Embryonic facial prominence (tissue), 1 donor: ENCODE measurements around the gene GTPBP3.
A peak's percentile ranks its signal among the peaks of the same experiment; 100 is the strongest.
"Not testable (repeated sequence)": the region's sequence is repeated elsewhere in the genome, so short reads cannot be mapped to it uniquely, and the experiment has no call there.

ENCODE experiments used
- DNase-seq: peaks from one replicate; pipeline ENCODE4 v3.0.0-alpha.2; 2016; ENCODE audit errors: extremely low spot score

Gene GTPBP3, protein sequence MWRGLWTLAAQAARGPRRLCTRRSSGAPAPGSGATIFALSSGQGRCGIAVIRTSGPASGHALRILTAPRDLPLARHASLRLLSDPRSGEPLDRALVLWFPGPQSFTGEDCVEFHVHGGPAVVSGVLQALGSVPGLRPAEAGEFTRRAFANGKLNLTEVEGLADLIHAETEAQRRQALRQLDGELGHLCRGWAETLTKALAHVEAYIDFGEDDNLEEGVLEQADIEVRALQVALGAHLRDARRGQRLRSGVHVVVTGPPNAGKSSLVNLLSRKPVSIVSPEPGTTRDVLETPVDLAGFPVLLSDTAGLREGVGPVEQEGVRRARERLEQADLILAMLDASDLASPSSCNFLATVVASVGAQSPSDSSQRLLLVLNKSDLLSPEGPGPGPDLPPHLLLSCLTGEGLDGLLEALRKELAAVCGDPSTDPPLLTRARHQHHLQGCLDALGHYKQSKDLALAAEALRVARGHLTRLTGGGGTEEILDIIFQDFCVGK

DNA sequence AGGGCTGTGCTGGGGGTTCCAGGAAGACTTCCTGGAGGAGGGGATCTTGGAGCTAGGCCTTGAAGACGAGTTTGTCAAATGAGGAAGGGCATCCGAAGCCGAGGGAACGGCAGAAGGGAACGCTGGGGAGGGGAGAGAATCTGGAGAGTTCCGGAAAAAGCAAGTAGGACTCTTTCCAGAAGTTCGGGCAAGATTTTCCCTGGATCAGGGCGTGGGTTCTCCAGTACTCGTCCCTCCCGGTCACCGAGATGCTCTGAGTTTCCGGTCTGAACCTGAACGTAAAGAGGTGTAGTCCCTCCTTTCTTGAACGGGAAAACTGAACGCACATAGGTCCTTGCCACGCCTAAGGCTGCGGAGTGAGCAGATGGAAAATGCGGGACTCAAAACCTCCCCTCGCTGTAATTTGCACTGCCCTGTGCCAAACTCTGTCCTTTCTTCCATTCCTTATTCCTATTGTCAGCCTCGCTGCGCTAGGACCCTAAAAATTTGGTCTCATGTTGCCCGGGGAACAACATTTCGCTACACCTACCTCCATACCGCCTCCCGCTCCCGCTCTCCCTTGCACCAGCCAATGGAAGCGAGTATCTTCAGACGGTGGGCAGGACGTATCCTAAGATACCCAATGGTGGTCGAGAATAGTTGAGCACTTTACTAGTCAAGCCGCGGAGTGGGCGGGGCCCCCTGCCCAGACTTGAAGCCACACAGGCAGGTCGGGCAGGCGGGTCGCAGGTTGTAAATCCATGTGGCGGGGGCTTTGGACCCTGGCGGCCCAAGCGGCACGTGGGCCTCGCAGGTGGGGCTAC lies at the start of gene GTPBP3:
Gene GTPBP3, plus strand, starts transcription at position 682 of the 803 bp plus-strand sequence. Its CDS starts 59 bp downstream, at position 741.
- peak; percentile 98 for DNase-seq

DNA sequence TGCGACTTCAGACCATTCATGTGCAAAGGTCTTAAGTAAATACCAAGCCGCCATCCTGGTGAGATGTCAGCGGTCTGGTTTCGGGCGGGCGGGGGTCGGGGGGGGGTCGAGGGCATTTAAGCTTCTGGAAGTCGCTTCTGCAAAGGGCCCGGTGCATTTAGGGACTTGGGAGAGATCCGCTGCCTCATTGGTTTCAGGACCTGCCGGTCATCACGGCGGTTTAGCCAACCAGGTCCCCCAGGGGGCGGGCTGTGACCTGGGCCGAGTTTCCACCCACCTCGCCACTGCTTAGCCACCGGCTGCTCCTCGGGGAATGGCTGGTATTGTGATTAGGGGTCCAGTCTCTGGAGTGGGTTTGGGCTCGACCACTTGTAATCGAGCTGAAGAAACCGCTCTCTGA lies 47.9 kb upstream of the GTPBP3 start:
- DNase-seq, result no peak

DNA sequence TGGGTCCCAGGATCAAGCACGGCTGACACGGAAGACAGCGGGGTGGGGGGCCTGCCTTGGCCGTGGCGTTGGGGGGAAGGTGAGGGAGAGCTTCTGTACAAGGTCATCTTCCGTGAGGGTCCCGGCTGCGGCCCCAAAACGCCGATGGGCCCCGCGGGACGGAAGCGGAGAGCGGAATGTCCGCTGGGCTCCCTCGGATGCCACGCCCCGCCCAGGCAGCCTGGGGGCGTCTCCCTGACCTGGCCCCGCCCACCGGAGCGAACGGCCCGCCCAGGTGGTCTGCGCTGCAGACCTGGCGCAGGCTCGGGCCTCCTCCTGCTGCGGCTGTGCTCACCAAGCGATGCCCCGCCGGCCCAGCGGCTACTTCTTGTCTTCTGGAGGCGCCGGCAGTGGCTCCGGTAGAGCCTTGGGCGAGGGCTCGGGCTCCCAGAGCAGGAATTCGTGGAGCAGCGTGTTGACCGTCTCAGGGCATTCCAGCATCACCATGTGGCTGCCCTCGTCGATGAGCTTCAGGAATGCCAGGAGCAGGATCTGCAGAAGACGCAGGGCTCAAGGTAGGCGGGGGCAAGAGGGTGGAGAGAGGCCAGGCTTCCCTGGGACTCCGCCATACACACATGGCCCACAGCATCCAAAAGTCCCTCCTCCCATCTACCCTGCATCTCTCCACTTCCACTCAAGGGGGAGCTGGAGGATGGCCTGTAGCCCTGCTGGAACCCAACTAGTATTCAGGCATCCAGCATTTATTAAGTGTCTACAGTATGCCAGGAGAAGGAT lies 44.9 kb upstream of the GTPBP3 start:
- DNase-seq, result no peak

DNA sequence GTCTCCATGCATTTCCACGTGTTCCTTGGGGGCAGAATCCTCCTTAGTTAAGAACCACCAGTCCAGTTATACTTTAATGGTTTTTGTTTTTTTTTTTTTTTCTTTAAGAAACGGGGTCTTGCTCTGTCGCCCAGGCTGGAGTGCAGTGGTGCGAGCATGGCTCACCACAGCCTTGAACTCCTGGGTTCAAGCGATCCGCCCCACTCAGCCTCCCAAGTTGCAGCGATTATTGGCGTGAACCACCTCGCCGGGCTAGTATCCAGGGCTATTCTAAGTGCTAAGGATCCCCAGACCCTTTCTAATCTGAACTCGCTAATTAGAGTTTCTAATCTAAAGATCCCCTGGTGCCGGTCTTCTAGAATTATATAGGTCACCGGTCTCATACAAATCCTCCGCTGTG lies 43.7 kb upstream of the GTPBP3 start:
- DNase-seq, result no peak

DNA sequence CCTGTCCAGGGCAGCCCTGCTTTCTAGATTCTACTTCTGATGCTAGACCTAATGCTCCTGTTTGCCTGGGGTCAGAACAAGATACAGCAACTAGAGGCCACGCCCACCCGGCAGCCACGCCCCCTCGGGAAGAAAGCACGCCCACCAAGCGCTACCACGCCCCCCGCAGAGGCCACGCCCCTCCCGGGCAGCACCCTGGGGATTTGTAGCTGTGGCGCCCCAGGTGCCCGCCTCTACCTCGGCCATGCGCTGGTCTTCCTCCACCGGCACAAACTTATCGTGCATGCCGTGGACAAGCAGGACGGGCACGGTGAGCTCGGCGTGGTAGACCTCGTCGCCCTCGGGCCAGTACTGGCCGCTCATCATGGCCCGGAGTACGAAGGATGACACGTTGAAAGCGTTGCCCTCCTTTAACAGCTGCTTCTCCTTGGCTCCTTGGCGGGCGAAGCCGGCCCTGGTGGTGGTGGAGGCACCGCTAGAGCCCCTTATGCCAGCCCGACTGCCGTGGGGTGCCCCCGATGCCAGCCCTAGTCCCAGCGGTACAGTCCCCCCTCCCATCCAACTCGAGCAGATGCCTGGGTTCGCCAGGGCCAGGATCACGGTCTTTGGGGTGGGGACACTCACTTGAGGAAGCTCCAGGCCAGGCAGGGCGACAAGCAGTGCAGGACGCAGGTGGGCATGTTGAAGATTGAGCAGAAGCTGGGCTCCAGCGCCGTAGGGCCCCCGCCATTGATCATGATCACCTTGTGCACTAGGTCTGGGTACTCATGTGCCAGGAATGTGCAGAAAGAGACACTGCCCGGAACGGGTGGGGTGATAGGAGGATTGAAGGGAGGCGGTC lies 43.1 kb upstream of the GTPBP3 start:
- DNase-seq, result no peak

DNA sequence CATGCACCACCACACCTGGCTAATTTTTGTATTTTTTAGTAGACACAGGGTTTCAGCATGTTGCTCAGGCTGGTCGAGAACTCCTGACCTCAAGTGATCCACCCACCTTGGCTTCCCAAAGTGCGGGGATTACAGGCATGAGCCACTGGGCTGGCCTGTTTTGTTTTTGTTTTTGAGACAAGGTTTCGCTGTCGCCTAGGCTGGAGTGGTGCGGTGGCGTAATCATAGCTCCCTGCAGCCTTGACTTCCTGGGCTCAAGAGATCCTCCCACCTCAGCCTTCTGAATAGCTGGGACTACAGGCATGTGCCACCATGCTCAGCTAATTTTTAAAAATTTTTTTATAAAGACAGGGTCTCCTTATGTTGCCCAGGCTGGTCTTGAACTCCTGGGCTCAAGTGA lies 41.8 kb upstream of the GTPBP3 start:
- not testable (repeated sequence) for DNase-seq

DNA sequence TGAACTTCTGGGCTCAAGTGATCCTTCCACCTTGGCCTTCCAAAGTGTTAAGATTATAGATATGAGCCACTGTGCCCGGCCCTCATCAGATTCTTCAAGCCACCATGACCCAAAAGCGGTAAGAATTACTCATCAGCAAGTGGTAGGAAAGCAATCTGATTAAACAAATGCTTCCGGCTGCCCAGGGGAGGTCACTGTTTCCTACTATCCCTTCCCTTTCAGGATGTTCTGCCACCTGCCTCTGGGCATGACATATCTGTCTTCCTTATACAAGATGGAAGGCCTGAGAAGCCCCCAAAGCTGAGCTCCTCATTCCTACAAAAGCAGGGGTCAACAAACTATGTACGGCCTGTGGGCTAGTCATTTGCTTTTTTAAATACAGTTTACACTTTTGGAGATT lies 41.1 kb upstream of the GTPBP3 start:
- DNase-seq, result no peak

DNA sequence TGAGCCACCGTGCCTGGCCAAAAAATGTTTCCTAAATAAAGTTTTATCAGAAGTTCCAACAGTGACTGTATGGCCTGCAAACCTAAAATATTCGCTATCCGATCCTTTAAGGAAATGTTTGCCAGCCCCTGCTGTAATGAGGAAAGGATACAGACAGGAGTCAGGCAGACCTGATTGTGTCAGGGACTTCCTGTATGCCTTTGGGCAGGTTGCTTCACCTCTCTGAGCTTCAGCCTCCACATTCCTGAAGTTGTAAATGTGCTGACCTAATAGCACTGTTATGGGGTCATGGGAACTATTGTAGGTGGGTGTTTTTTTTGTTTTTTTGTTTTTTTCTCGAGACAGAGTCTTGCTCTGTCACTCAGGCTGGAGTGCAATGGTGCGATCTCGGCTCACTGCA lies 40.4 kb upstream of the GTPBP3 start:
- no peak for DNase-seq

DNA sequence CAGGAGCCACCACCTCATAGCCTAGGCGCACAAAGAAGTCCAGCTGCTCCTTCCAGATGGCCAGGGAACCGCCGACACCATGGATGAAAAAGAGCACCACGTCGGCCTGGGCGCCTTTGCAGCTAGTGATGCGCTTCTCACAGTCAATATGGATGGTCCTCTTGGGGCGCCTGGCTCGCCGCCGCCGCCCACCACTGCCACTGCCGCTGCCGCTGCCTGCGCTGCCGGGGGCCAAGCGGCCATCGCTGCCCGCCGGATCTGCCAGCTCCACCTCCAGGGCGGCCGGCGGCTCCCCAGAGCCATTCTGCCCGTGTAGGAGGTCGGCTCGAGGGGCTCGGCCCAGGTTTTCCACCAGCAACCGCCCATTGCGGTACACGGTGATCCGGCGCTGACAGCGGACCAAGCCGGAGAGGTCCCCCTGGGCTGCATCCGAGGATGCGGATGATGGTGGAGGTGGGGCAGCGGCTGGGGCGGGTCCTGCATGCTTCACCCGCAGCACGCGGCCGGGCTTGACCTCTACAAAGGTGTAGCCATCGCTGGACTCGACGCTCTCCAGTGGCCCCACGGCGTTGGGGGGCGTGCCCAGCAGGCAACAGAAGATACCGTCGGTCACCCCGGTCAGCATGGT lies 36.2 kb upstream of the GTPBP3 start:
- DNase-seq, result no peak

DNA sequence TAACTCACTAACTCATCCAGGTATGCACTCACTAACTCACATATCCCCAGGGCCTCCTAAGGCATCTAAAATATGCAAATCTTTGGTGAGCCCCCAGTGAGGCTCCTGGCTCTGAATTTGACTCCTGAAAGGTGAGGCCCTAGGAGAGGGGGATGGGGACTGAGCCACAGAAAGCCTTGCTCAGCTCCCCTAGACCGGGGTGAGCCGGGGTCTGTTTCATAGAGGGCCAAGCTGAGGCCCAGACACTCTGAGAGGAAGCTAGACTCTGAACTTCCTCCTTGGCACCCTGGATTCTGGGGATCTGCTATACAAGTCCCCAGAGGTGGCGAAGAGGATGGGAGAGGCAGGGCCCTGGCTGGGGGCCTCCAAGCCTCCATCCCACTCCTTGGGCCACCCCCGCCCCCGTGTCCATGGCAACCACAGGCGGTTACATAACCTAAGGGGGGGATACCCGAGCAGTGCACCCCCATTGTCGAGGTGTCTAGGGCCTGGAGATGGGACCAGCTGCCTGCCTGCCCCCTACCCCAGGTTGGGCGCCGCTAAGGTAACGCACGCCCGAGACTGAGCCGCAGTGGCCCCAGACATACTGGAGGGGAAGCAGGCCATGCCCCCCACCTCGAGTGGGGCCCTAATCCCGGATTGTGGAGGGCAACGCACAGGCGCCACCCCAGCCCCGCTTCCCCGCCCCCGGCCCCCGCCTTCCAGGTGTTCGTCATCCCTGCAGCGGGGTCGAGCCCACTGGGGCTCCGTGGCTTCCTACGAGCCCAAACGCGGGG lies 34.8 kb upstream of the GTPBP3 start:
- DNase-seq, result no peak

DNA sequence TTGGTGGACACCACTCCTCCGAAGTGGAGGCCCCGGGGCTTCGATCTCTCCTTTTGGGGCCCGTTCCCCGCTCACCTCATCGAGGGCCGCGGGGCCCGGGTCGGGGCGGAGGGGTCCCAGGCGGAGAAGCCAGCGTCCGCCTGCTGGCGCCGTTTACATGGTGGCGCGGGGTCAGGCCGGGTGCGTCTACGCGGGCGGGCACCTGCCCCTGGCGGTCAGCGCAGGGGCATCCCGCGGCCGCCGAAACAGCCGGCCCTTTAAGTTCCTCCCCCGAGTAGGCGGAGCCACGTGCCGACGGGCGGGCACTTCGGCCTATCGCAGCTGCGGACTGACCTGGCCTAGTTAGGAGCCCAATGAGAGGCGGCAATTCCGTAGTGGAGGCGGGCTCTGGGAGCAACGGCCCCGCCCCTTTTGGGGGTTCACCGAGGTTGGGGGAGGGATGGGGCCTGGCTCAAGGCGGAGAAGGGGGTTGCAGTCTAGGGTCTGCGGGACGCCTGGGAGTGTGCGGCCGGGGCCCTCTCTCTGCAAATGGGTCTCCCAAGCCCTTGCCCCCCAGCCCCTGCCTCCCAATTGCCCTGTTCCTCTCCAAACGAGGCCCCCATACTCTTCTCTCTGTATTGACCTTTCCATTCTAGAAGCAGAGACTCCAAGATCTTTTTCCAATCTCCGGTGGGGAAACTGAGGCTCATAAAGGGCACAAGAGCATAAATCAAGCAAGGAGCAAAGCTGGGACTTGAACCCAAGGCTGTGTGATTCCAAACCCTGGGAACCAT lies 34.0 kb upstream of the GTPBP3 start, which contains the start of gene ABHD8:
Gene ABHD8, minus strand, starts transcription at position 259 of the 773 bp plus-strand sequence. CDS start 1,809 bp downstream, outside the sequence.
- DNase-seq, result peak; percentile 86

DNA sequence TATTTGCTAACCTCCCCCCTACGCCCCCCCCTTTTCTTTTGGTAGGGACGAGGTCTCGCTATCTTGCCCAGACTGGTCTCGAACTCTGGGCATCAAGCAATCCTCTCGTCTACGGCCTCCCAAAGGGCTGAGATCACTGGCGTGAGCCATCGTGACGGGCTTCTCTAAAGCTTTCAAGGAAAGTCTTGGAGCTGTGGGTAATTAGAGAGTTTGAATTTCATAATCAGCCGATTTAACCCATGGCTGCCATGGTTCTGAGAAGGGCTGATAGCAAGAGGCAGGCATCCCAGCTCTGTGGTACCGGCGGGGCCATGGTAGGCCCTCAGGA lies 33.4 kb upstream of the GTPBP3 start:
- DNase-seq, result no peak

DNA sequence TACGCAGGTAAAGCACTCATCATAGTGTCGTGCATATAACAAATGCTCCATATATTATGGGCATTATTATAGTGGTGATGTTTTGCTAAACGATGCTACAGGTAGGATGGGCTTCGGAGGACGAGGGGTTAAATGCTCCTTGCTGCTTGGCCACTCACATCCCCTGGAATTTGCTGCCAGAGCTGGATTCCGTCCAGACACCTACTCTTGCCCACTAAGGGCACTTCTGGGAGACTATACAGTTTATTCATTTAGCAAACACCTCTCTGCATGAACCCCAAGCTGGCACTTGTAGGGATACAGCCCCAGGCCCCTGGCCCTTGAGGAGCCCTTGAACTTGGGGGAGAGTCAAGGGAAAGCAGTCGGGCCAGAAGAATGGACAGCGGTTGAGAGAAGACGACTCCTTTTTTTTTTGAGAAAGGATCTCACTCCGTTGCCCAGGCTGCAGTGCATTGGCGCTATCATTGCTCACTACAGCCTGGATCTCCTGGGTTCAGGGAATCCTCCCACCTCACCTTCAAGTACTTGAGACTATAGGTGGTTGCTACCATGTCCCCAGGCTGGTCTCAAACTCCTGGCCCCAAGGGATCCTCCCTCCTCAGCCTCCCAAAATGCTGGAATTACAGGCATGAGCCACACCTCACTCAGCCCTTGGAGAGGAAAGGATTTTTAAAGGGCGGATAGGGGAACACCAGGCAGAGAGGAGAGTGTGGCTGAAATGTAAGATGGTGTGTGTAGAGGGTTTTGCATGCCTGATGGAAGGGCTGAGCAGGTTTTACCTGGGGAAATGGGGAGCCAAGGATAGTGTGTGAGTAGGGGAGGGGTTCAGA lies 32.8 kb upstream of the GTPBP3 start:
- DNase-seq, result no peak

DNA sequence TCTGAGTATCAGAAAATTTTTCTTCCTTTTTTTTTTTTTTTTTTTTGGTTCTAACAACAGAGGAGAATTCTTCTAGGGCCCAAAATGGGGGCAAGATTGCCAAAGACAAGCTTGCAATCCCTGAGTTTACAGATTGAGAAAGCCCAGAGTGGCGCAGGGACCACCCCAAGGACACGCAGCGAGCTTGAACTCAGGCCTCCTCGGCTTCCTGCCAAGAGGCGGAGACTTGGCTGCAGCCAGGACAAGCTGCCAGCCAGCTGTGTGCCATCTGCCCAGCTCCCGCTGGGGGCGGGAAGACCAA lies 32.2 kb upstream of the GTPBP3 start:
- no peak for DNase-seq

DNA sequence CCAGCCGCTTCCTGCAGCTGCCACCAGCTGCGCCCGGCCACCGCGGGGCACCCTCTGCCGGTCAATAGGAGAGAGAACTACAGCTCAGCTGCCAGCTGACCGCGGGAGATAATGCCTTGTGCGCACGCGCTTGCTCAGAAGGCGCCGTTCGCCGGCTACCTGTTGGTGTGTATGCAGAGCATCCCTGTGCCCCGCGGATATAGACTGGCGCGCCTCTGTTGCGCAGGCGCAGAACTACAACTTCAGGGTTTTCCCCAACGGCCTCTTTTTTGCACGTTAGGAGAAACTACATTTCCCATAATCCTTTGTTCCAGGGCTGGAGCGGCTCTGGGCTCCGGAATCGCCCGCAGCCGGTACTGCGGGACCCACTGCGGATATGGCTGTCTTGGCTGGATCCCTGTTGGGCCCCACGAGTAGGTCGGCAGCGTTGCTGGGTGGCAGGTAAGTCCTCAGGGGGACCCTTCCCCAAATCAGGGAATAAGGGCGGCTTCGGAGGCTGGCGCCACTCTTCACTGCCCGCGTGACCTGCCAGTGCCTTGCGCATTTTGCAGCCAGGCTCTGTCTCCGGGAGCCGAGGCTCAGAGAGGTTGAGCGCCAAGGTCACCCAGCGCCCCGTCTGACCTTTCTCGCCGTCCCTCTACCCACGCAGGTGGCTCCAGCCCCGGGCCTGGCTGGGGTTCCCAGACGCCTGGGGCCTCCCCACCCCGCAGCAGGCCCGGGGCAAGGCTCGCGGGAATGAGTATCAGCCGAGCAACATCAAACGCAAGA lies 31.7 kb upstream of the GTPBP3 start, which contains the start of gene MRPL34:
Gene MRPL34, plus strand, starts transcription at position 356 of the 768 bp plus-strand sequence. Its CDS starts 21 bp downstream, at position 377.
- peak; percentile 92 for DNase-seq

DNA sequence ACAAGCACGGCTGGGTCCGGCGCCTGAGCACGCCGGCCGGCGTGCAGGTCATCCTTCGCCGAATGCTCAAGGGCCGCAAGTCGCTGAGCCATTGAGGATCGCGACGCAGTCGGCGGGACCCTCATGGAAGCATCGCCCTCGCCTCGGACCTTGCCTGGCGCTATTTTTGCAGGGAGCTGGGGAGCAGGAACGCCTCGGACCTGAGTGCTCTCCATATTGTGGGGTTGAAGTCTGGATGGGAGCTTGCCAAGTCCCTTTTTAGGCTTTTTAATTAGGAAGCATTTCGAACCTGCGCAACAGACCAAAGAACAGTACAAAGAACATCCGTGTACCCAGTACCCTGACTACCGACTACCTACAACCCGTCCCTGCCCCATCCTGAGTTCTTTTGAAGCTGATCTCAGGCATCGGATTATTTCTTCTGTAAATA lies 31.1 kb upstream of the GTPBP3 start:
- no peak for DNase-seq

DNA sequence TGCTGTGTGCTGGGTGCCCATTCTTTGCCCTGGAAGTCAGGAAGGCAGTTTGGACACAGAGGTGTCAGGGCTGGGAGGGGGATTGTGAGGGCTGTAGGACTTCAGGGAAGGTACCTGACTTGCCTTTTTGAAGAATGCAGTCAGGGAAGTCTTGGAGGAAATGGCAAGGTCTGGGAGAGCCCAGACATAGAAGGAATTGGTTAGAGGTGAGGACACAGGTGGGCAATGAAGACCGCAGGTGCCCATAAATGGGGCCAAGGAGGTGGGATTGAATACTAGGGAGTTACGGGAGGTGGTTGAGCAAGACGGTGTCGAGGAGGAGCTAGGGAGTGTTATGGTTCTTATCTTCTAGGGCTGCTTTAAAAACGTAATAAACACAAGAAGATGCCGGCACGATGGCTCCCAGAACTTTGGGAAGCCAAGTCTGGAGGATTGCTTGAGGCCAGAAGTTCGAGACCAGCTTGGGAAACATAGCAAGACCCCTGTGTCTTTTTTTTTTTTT lies 29.4 kb upstream of the GTPBP3 start:
- DNase-seq, result no peak
